Measurements from ENCODE around the gene TRIO.

Gene TRIO

GRCh38 chr5:14178091-14178490, 34.9 kb downstream of the TRIO start:
- peaks cover 61% of the 10 kb centered on the region for H3K4me1 ChIP-seq (ENCODE audit: control insufficient read depth, insufficient read depth, low read length)
- H3K36me3 ChIP-seq (ENCODE audit: control insufficient read depth in 2 of 2, insufficient read depth in 1 of 2, low read length in 2 of 2), result no peaks in the 10 kb centered on the region
- no peaks in the 10 kb centered on the region for H3K9me3 ChIP-seq (ENCODE audit: control insufficient read depth, insufficient read depth, low read depth, low read length)
- TF ChIP-seq PRDM6 (tag by site-specific recombination; IDR thresholded peaks at IDR 0.05) (peak; percentile 49; the same call in 1 of the 2 replicates), EGR2 (tag by site-specific recombination; IDR thresholded peaks at IDR 0.05; ENCODE audit: low read depth) (no peak), ZNF561 (tag by site-specific recombination; IDR thresholded peaks at IDR 0.05; ENCODE audit: borderline replicate concordance) (0 out of 2 replicates have a peak, but pooled peaks have one; percentile 12), SP2 (tag by site-specific recombination; IDR thresholded peaks at IDR 0.05) (no peak), ZNF600 (tag by site-specific recombination; IDR thresholded peaks at IDR 0.05) (peak; percentile 62)
- peak overlapping the region; percentile 2; the same call in 1 of the 2 replicates for H3K27ac ChIP-seq (ENCODE audit: extremely low read depth, low read depth, low read length)
- ChIA-PET CTCF (interaction anchor here (2.3 kb wide), 1 partner anchor 92 kb away, joined by 6 read pairs; no protein-coding TSS in a partner anchor), POLR2A (no interaction called here)
- no peak overlapping the region for H3K4me3 ChIP-seq (ENCODE audit: low read depth, low read length)

GRCh38 chr5:14178671-14179211, 35.6 kb downstream of the TRIO start:
- Histone ChIP-seq H3K4me1 (ENCODE audit: control insufficient read depth, insufficient read depth, low read length) (peaks cover 61% of the 10 kb centered on the region), H3K27ac (ENCODE audit: extremely low read depth, low read depth, low read length) (peak overlapping the region; percentile 2; the same call in 1 of the 2 replicates), H3K36me3 (ENCODE audit: control insufficient read depth in 2 of 2, insufficient read depth in 1 of 2, low read length in 2 of 2) (no peaks in the 10 kb centered on the region), H3K9me3 (ENCODE audit: control insufficient read depth, insufficient read depth, low read depth, low read length) (no peaks in the 10 kb centered on the region), H3K4me3 (ENCODE audit: low read depth, low read length) (no peak overlapping the region; the same call in 1 of the 2 replicates)
- CTCF ChIA-PET, result interaction anchor here (0.7 to 2.3 kb wide), 3 partner anchors 7 to 470 kb away, joined by 3 to 6 read pairs (median 3); no protein-coding TSS in a partner anchor
- POLR2A ChIA-PET, result interaction anchor here (0.9 kb wide), 1 partner anchor 40 kb away, joined by 4 read pairs; no protein-coding TSS in a partner anchor
- TF ChIP-seq ZNF18 (tag by site-specific recombination; IDR thresholded peaks at IDR 0.05) (peak; percentile 71), ZNF777 (tag by site-specific recombination; IDR thresholded peaks at IDR 0.05; ENCODE audit: borderline replicate concordance) (no peak), ZNF529 (tag by site-specific recombination; IDR thresholded peaks at IDR 0.05; ENCODE audit: insufficient replicate concordance) (no peak), RBAK (tag by site-specific recombination; IDR thresholded peaks at IDR 0.05) (no peak), ZNF148 (tag by site-specific recombination; IDR thresholded peaks at IDR 0.05; ENCODE audit: borderline replicate concordance) (no peak), ZBTB6 (tag by site-specific recombination; IDR thresholded peaks at IDR 0.05) (peak; percentile 52; the same call in 1 of the 2 replicates), ZNF114 (tag by site-specific recombination; IDR thresholded peaks at IDR 0.05) (no peak), ZNF121 (tag by site-specific recombination; IDR thresholded peaks at IDR 0.05) (no peak), ZNF747 (tag by site-specific recombination; IDR thresholded peaks at IDR 0.05) (no peak), ZIC2 (tag by site-specific recombination; IDR thresholded peaks at IDR 0.05) (peak; percentile 99), BCL11B (tag by site-specific recombination; IDR thresholded peaks at IDR 0.05; ENCODE audit: low read depth) (no peak), ZNF214 (tag by site-specific recombination; IDR thresholded peaks at IDR 0.05; ENCODE audit: borderline replicate concordance) (no peak), TRIM28 (IDR thresholded peaks at IDR 0.05; ENCODE audit: borderline replicate concordance, low read length) (no peak), GLI2 (tag by site-specific recombination; IDR thresholded peaks at IDR 0.05; ENCODE audit: borderline replicate concordance, low read depth) (no peak), ZBTB17 (tag by site-specific recombination; IDR thresholded peaks at IDR 0.05) (0 out of 2 replicates have a peak, but pooled peaks have one; percentile 12), ZNF26 (tag by site-specific recombination; IDR thresholded peaks at IDR 0.05) (no peak), ZNF433 (tag by site-specific recombination; IDR thresholded peaks at IDR 0.05; ENCODE audit: low read depth) (no peak), EGR2 (tag by site-specific recombination; IDR thresholded peaks at IDR 0.05; ENCODE audit: low read depth) (0 out of 2 replicates have a peak, but pooled peaks have one; percentile 51), OVOL3 (tag by site-specific recombination; IDR thresholded peaks at IDR 0.05) (no peak), ZNF513 (tag by site-specific recombination; IDR thresholded peaks at IDR 0.05) (no peak)
